GM18505 (cell line): Measurements from ENCODE around the gene TPRN.

ENCODE experiments used
- ATAC-seq: cut with Tn5 transposase; IDR thresholded peaks from one replicate; pipeline ENCODE4 v1.9.1; 2021; ENCODE audit not compliant: unreplicated experiment
- POLR2A ChIP-seq: IDR thresholded peaks from 4 replicates; pipeline ENCODE4 v1.6.1; 2011; ENCODE audit warnings: borderline replicate concordance; ENCODE audit not compliant: insufficient read depth, insufficient read length; ENCODE audit errors: extremely low read depth

Gene TPRN

GRCh38 chr9:137179761-137180160 is 20.8 kb downstream of the TPRN start:
- TF ChIP-seq POLR2A, result no peak
- no peak for ATAC-seq

DNA sequence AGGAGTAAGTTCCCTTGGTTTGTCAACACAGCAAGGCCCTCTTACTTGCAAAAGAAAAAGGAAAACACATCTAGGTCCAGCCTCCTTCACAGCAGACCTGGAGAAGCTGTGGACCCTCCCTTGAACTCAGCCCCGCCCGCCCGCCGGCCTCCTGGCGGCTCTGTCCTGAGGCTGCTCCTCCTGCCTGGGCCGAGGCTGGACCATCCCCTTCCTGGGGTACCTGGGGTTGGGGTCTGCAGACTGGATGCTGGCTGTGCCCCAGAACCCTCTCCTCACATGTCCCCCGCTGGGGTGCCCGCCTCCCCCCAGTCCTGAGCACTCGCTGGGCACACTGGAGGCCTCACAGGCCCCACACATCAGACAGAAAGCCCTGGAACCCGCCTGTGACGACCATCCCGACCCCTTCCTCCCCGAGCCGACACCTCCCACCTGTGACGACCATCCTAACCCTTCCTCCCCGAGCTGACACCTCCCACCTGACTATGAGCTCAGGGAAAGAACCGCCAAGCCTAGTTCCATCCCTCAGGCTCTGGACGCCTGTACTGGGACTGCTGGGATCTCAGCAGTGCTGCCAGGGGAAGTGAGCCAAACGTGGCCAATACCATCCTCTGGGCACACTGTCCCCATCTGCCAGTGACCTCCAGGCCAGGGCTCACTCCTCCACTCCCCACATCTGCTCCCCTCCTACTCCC is 21.5 kb downstream of the TPRN start:
- no peak for TF ChIP-seq POLR2A
- no peak for ATAC-seq

DNA sequence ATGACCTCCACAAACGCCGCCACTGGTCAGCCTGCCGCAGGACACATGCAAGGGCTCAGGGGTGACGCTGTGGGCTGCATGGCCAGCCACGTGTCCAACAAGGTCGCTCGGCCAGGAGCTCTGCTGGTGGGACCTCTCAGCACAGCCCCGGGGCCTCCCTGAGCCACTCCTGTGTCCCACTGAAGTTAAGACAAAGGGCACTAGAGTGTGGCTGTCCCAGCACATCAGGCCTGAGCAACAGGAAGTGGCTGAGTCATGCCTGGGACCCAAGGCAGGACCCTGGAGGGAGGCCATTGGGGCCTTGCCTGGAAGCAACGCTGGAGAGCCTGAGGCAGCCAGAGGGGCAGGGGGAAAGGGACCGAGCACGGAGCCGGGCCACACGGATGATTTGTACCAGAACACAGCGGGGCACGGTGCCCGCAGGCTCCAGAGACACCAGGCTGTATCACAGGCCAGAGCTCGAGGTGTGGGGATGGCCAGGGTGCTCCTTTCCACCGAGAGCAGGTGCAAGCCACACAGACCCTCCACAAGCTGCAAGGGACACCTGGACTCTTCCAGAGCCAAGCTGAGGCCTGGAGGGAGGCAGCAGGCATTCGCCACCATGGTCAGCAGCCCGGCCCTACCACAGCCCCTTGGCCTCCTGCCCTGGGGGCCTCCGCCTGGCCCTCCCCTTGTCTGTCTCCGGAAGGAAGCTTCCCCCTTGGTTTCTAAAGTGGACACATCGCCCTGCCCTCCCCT is 22.2 kb downstream of the TPRN start:
- no peak for TF ChIP-seq POLR2A
- ATAC-seq, result no peak

DNA sequence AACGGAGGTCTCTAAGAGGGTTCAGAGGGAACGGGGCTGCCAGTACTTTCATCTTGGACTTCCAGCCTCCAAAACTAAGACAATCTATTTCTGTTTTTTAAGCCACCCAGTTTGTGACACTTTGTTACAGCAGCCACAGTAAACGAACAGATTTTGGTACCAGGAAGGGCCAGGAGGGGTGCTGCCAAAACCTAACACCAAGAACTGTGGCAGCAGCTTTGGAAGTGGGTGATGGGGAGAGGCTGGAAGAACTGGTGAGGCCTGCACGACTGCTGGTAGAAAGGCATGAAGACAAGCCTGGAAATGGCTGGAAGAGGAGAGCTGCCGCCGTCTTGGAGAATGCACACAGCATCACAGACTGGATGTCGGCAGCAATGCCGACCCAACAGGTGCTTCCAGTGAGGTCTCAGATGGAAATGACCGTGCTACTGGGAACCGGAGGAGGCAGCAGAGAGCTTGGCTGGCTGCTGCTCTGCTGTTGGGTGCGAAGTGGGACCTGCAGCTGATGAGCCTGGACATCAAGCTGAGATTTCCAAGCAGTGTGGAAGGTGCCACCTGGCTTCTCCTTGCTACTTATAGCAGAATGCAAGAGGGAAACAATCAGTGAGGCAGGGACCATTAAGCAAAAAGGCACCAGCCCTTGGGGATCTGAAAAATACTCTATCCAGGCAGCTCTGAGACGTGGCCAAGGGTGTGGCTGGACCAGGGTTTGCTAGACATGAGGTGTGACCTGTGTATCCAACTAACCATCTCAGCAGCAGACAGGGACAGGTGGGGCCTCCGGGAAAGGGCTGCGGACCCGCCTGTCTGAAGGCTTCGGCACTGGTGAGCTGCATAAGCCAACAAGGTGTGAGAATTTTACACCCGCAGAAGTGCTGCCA is 24.0 kb downstream of the TPRN start:
- no peak for ATAC-seq

GRCh38 chr9:137175345-137175961 is 25.1 kb downstream of the TPRN start:
- ATAC-seq, result no peak
- TF ChIP-seq POLR2A, result no peak

More for the DNA sequence above, 24.0 kb downstream of the TPRN start:
- TF ChIP-seq POLR2A, result no peak

DNA sequence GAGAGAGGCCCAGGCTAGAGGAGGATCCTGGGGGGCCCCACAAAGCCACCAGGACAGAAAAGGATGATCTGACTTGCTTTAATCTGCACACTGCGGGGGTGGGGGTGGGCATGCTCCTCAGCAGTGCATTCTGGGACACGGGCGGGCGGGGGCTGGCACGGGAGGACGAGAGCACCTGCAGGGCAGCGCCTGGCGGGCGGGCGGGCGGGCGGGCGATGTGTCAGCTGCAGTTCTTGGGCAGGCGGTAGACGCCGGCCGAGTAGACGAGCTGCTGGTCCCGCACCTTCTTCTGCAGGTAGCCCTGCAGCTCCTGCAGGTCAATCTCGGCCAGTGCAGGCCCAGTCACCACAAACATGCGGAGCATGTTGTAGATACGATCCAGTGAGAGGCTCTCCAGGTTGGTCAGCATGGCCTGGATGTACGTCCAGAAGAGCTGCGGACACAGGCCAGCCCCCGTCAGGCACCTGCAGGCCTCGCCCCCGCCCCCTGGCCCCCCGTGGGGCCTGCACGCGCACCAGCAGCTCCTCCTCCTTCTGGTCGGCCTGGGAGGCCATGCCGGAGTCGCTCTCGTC is 25.7 kb downstream of the TPRN start:
- ATAC-seq, result no peak
- TF ChIP-seq POLR2A, result no peak

DNA sequence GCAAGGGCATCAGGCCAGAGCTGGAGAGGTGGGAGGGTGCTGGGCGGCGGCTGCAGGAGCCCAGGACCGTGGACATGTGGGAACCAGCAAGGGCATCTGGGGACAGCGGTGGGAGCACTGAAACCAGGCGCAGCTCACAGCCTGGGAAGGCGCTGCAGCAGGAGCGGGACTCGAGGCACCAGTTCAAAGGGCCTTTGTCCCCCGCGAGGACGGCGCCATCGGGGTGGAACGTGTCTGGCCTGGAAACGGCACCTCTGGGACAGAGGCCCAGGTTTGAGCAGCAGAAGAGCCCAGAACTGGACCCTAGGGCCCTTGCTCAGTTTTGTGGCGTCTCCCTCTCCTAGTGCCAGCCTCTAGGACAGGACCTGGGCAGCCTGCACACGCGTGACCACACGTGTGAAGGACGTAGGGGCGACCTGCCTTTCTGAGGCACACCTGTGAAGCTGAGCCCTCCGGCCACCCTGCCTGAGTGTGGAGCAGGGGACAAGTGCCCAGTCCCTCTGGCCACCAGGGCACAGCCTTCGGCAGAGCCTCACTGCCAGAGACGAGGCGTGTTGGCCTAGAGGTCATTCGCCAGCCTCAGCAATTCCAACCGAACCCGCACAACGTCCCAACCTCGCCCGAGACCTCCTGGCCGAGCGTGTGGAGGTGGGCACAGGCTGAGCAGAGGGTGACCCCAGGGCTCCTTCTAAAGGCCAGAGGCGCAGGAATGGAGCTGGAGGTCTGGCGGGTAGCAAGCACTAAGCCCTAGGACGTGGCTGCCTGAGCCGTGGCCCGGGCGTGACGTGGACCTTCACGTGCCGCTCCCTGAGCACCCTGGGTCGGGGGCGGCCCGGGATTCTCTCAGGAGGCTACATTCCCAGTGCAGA is 26.5 kb downstream of the TPRN start:
- TF ChIP-seq POLR2A, result no peak
- ATAC-seq, result no peak

DNA sequence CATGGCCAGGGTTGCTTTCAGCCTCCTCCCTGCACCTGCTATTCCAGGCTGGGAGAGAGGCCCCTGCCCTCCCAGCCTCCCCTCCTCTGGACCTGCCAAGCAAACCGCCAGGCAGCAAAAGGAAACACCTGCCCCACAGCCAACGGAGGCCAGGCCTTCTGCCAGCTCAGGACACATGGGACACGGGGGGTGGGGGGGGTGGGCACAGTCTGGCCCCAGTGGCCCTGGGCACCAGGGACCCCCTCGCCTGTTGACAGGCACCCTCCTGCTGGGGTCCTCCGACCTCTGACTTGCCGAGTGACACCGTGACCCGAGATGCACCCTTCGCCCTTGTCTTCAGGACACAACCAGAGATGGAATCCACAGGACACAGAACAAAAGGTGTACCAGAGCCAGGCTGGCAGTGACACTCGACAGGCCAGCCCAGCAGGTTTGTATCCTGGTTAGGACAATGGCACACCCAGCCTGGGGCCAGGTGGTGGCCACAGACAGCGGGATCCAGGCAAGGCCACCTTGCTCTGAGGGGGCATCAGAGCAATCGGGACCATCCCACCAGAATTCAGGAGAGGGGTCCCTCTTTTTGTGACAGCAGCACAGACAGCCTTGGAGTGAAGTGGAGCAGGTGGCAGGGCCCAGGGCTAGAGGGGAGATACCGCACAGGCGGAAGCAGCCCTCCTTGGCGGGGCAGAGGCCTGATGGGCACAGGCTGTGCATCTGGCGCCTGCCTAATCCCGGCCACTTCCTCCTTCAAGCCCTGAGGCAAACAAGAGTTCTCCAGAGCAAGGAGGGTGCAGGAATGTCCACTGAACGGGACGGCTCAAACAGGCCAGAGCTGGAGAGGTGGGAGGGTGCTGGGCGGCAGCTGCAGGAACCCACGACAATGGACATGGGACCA is 27.4 kb downstream of the TPRN start:
- TF ChIP-seq POLR2A, result no peak
- no peak for ATAC-seq

DNA sequence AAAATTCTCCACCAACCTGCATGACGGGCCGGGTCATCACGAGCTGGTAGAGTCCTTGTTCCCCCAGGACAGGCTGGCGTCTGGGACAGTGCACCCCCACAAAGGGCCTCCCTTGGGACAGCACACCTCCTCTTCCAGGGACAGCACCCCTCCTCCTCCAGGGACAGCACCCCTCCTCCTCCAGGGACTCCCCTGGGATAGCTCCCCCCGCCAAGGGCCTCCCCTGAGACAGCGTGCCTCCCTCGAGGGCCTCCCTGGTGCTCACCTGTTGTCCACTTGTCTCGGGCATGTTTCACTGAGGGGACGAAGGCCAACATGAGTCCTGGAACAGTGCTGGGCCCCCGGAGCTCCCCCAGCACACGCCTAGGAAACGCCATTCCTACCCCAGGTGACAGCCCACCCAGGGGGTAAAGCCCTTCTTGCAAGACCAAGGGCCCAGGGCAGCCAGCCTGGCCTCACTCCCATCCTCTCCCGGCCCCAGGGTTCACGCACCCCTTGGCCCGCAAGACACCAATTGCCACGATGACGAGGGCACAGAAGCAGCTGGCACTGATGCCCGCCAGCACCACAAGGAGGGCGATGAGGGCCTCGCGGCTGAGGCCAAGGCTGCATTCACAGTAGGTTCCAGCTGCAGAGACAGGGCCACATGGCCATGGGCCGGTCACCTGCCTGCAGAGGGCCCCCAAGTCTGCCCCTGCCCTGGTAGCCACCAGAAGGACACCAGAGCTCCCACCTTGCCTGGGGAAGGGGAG is 29.2 kb downstream of the TPRN start:
- TF ChIP-seq POLR2A, result no peak
- no peak for ATAC-seq

DNA sequence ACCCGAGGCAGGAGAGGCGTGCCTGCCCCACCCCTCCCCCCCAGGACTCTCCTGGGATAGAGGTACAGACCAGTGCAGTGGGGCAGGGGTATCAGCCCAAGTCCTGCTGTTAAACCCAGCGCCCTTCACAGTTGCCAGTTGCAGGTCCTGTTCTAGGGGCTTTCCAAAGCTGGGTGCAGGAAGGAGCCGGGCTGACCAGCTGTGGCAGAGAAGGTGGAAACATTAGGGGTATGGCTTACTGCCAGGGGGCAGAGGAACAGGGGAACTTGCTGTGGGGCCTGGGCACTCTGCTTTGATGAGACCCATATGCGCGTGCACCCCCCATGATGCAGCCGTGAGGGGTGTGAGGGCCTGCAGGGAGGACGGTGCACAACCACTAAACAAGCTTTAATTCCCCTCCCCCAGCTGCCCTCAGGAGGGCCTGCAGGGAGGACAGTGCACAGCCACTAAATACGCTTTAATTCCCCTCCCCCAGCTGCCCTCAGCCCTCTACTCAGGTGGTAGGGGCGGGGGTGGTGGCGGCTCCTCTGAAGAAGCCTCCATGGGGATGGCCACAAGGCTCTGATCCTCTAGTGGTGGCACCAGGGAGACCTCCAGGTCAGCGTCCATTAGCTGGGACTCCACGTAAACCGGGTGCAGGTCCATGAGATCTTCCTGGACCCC is 29.9 kb downstream of the TPRN start:
- ATAC-seq, result no peak
- TF ChIP-seq POLR2A, result no peak
